ENCODE results near the gene APLP2.

- no peak for TF ChIP-seq POLR2AphosphoS5 (IDR thresholded peaks at IDR 0.05; ENCODE audit: borderline replicate concordance, low read depth, low read length)
- TF ChIP-seq EZH2 (IDR thresholded peaks at IDR 0.05), result no peak
Measured at GRCh38 chr11:130120045-130120444, 50.4 kb downstream of the APLP2 start.

Data from SK-N-MC (cell line).